ENCODE measurements around the gene MRTO4.
A peak's percentile ranks its signal among the peaks of the same experiment; 100 is the strongest.
"Not testable (repeated sequence)": the region's sequence is repeated elsewhere in the genome, so short reads cannot be mapped to it uniquely, and the experiment has no call there.

MRTO4 gene

DNA sequence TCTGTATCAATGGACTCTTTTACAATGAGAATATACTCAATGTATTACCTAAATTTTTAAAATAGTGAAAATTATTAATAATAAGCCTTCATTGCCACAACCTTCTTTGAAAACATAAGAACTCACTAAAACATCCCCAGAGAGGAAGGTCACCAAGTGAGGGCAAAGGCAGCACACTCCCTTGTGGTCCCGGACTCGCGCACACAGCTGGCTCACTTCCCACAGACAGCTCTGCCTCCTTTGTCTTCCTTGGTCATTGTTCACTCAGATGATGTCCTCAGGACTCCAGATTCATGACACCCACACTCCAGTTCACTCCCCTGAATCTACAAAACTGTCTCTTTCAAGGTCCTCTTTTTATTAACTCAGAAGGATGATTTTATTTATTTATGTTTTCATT lies 22.4 kb upstream of the MRTO4 start:
- DNase-seq = no peak

DNA sequence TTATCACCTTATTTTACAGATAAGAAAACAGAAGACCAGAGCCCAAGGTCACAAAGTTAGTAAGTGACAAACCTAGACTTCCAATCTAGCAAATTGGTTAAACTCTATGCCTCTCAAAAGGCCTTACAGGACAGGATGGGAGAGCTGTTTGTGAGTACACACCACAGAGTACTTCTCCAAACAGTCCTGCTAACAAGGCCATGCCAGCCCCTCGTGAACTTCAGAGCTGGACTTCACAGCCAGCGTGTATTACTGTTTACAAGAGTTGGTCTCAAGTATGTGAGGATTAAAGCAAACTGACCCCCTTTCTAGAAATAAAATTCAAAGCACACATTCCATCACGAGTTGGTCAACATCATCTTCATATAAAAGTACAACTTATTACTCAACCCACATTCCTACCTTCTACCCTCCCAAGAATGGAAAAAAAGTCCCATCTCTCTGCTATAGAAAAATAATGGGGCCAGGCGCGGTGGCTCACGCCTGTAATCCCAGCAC lies 21.7 kb upstream of the MRTO4 start:
- DNase-seq = no peak

DNA sequence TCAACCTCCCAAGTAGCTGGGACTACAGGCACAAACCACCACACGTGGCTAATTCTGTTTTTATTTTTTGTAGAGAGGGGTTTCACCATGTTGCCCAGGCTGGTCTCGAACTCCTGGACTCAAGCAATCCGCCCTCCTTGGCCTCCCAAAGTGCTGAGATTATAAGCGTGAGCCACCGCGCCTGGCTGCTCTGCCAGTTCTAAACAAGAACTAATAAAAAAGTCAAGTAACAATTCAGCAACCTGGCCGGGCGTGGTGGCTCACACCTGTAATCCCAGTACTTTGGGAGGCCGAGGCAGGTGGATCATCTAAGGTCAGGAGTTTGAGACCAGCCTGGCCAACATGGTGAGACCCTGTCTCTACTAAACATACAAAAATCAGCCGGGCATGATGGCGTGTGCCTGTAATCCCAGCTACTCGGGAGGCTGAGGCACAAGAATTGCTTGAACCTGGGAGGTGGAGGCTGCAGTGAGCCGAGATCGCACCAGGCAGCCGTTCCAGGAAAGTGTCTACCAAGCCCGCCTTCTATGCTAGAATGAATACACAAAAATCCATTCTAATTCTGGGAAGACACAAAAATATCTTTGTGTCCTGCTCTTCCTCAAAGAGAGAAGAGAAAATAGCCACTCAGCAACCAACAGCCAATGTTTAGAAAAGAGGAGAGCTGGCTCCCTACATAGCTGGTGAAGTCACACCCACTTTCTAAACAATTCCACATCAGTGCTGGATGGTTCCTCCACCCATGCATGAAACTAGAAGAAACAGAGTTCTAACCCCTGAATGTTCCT lies 19.7 kb upstream of the MRTO4 start:
- DNase-seq = not testable (repeated sequence)

DNA sequence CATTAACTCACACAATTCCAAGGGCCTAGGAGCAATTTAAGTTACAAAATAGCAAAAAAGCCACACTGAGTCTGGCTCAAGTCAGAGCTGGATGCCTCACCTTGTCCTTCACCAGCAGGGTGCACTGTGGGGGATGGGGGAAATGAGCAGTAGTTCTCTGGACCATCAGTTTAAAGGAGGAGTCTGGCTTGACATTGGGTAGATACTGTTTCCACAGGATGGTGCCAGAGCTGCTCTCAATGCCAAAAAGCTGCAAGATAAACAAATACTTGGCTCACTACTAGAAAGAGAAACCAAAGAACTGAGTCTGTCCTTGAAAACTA lies 19.1 kb upstream of the MRTO4 start:
- DNase-seq = no peak

DNA sequence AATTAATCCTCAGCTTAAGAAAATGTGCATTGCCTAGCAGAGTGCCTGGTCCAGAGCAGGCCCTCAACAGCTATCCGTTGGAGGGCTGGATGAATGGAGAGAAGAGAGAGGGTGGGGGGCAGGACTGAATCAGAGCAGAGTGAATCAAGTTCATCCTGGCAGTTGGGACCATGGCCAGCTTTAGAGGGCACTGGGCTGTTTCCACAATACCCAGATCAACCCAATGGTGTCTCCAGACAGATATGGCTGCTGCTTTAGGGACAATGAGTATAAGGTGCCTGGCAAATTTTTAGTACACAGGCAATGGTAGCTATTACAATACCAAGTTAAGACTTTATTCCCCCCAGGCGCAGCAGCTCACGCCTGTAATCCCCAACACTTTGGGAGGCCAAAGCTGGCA lies 17.4 kb upstream of the MRTO4 start:
- DNase-seq = no peak

DNA sequence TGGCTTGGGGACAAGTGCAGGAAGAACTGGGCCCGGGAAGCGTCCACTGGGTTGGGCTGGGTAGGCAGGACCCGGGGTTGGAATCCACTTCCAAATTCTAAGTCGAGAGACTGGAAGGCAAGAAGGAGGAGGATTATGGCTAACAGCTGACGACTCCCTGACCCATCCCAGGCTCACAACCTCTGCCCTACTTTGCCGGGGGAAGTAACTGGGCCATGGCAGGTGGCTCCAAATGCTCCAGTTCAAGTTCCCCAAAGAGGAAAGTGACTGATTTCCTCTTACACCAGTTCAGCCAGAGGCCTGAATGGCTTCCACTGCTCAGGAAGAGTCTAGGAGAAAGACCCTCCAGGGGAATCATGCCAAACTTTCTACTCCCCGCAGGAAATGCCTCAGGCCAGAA lies 11.7 kb upstream of the MRTO4 start:
- DNase-seq = no peak

DNA sequence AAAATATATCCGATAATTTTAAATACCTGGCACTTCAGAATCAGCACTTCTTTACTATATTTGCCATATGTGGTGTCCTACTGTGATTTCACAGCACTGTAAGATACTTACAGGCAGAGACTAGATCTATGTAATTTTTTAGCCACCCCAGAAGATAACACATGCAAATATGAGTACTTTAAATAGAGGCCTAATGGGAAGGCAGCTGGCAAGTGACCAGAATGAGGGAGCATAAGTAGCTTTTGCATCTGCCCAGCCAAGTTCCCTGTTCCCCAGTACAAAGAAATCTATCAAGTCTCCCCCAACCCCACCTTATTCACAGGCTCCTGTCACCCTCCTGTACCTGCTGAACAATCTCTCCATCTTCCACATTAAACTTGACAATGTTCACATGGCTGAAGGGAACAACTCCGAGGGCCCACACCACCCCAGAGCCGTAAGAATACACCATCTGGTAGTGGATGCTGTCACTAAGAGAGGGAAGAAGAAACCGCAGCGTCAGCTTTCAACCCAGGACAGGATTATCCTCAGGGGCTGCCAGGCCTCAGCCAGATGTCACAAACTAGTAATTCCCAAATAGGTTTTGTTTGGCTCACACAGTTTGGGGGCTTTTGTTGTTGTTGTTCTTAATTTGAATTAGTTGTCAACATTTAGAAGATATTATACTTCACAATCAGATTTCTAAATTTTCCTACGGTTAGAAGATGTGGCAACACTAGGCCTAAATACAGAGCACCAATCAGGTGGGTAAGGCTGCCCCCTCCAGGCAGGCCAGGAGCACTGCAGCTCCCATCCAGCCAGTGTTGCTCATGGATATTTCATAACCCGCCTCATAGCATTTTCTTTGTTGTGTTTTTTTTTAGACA lies 10.7 kb upstream of the MRTO4 start:
- DNase-seq = peak; percentile 46

DNA sequence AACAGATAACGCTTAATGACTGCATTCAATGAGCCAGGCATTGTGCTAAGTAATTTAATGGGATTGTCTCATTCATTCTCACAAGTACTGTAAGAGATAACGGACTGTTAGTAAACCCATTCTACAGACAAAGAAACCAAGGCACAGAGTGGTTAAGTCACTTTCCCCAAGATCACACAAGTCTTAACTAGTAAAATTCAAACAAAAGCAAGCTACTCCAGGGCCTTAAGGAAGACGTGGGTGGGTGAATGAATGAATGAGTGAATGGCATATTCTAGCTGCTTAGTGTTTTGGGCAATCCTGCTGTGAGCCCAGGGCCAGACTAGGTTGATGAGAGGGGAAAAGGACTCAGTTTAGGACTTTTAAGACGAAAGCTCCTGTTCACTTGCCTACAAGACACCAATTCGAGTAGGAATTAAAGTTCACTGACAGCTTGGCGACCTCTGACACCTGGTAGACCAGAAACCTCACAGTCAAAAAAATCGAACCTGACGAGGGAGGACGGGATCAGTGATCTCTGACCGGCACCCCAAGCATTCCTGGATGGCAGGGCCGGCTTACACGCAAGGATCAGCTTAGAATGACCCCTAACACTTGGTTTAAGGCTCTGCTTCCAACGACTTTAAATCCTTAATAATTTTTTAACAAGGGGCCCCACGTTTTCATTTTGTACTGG lies 838 bp upstream of the MRTO4 start:
- DNase-seq = no peak

DNA sequence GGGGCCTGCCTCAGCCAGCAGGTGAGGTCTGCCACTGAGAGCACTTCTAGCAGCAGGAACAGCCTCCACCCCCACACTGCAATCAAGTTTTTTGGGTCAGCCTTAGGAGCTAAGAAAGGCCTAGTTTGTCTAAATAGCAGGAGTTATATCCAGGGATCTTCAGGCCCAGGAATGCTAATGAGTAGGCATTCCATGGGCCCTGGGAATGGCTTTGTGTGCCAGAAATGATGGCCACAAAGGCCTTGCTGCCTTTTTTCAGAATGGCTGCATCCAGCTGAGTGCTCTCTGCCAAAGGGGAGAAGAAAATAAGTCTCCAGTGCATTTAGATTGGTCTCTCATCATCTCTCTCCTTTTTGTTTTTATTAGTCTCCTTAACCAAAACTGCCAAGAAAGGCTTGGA lies 2.8 kb downstream of the MRTO4 start:
- DNase-seq = no peak

DNA sequence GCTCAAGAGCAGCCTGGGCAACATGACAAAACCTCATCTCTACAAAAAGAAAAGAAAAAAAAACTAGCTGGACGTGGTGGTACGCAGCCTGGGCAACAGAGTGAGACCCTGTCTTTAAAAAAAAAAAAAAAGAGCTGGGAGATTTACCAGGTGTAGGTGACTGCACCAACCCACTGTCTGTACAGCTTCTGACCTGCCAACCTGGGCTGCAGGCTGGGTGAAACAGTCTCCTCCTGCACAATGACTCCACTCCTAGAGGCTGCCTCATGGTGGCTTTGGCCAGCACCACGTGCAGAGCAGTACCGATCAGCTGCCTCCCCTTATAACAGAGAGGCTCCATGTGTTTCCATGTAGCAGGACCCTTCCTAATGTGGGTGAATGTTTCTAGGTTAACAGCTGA lies 3.7 kb downstream of the MRTO4 start:
- no peak for DNase-seq

DNA sequence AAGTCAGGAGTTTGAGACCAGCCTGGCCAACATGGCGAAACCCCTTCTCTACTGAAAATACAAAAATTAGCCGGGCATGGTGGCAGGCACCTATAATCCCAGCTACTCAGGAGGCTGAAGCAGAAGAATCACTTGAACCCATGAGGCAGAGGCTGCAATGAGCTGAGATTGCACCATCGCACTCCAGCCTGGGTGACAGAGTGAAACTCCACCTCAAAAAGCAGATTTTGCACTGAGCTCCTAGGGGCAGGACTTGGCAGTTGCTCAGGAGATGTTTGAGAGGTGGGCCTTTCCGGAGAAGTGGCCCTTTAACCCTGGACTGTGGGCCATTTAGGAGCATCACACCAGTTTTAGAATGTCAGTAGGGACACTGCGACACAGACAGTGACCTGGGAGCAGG lies 4.7 kb downstream of the MRTO4 start:
- not testable (repeated sequence) for DNase-seq

DNA sequence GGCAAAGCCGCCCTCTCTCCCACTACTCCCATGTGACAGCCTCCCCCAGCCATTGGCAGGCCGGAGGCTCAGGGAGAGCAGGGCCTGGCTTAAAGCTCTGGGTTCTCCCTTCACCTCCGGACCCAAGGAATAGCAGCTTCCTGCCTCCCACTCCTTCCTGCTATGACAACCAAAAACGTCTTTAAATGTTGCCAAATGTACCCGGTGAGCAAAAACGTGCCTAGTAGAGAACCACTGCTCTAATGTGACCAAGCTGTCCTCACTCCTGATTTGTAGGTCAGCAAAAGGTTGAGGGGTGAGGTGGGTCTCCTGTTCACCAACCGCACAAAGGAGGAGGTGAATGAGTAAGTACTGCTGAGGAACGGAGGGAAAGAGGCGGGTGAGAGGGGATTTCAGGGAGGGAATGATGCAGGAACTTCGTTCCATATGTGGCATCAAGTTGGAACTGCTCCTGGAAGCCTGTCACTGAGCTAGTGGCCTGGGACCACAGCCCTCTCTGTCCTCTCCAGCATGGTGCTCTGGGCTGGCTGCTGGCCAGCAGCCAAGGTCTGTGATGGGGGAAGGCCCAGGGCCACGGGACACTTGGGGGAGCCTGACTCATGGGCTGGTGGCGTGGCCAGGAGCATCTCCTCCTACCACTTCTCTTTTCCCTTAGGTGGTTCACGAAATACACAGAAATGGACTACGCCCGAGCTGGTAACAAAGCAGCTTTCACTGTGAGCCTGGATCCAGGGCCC lies 5.7 kb downstream of the MRTO4 start:
- no peak for DNase-seq

DNA sequence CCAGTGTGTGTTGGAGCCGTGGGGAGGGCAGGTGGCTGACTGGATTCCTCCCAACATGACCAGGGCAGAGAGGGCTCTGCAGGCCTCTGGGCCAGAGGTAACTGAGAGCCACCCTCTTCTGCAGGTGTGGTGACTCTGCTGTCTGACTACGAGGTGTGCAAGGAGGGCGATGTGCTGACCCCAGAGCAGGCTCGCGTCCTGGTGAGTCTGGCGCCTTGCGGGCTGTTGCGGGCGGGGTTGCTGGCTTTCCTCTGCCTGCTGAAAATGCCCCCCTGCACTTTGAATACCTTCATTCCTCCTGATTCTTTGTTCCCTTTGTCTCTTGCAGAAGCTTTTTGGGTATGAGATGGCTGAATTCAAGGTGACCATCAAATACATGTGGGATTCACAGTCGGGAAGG lies 6.7 kb downstream of the MRTO4 start:
- DNase-seq = no peak

DNA sequence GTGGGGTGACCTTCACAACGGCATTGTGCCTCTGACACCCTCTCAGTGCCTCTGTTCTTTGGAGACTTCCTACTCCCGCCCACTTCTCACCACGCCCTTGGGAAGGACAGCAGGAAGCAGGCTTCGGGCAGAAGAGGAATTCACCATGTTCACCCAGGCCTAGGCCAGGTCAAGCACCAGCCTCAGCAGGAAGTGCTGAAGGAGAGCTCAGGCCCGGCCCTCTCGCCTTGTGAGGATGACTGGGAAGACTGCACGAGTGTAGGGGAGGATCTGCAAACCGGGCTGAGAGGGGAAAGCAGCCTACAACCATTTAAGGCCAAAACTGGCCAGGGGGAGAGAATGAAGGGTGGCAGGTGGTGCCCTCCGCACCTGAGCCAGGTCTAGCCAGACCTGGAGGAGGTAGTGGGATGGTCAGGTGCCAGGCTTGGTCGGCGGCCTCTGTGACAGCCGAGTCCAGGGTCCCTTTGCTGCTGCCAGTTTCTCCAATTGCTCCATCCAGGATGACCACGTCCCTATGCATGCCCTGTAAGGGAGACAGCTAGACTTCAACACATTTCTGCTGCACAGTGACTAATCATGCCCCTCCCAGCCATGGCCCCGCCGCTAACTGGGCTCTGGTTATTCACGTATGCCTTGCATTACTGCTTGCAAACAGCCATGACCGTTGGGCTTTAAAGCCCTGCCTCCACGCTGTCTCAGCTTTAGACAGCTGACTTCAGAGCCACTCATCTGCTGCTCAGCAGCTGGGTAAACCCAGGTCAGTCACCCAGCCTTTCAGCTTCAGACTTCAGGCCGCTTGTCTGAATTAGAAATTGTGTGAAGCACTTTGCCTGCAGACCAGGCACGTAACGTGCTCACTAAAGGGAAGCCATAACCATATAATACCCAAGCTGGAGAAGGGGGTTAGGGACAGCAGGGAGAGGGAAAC lies 8.9 kb downstream of the MRTO4 start:
- DNase-seq = peak; percentile 85

DNA sequence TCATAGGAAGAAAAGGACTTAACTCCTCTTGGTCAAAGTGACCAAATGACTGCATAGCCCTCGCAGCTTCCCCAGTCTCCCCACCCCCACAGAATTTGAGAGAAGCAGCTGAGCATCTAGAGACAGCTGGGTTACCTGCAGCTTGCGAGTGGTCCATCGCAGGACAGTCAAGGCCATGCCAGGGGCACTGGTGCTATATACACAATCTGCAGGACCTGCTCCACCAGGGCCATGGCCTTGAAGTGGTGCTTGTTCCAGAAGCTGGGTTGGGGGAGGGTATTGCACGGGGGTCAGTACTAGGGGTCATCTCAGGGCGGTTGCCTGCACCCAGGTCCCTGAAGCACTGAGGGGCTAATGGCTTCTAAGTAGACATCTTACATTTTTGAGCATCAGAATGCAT lies 10.4 kb downstream of the MRTO4 start:
- DNase-seq = no peak

DNA sequence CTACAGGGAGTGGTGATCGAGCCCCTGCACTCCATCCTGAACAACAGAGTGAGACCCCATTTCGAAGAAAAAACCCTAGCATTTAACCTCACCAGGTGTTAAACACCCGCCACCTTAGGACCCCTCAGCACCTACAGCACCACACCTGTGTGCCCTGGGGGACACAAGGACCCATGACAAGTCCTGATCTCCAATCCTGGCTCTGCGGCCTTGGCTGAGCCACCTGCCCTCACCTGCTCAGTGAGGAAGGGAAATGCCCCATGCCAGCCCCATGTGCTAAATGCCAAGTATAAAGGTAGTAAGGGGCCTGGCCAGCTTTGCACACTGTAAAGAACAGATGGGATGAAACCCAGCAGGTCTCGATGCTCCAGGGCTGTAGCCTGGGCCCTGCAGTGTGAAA lies 11.1 kb downstream of the MRTO4 start:
- DNase-seq = no peak

DNA sequence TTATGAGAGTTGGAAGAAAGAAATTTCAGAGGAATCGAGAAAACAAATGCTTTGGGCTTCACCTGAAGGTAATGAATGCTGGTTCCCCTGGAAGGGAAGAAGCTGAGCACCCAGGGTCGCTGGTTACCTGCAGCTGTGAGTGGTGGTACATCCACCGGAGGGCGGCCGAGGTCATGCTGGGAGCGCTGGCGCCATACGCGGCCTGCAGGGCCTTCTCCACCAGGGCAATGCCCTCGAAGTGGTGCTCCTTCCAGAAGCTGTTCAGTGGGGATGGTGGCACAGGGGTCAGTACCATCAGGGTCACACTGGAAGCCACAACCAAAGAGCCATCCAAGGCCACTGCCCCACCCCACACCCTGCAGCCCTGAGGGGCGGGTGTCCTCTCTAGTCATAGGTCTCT lies 16.8 kb downstream of the MRTO4 start:
- no peak for DNase-seq

DNA sequence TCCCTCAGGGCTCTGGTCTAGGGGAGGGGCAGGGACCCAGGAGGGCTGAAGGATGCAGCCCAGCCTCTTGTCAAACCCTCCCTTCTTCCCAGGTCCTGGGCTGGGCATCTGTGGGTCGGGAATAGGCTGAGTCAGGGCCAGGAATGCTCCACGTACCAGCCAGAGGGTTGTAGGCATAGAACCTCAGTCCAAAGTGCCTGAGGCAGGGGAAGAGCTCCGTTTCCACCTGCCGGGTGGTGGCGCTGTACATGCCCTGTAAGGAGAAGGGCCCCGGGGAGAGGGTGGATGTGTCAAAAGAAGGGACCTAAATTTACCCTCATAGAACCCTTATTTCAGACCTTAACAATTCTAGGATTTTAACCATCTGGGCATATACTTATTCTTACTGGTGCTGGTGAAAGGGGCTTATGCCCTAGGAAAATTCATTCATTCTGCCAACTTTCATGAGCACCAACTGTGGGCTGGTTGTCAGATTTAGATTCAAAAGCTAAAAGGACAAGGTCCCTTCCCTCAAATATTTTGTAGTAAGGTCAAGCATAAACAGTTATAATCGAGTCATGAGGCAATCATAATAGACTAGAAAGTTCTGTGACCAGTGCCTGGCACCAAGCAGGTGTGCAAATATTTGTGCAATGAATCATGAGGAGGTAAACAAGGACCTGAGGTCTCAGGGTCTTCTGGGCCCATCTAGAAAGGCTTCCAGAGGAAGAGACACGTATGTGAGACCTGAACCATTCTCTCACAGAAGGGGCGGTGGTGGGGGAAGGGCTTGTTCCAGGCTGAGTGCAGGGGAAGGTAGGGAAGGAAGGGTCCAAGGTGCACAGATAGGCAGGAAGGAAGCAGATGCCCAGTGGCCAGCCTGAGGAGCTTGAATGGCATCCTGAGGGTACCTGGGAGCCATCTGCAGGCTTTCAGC lies 18.1 kb downstream of the MRTO4 start:
- DNase-seq = not testable (repeated sequence)

DNA sequence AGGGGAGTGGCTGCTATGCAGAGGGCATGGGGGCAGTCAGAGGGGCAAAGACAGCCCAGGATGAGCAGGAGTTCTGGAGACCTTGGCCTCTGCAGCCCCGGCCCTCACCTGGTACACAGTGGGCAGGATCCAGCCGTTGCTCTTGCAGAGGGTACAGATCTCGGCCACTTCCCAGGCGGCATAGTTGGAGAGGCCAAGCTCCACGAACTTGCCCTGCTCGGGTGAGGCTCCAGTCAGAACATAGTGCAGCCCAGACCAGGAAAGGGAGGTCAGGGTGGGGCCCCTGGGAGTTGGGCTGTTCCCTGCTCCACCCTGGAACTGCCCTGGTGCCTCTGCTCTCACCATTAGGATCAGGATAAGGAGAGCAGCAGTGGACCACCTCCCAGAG lies 18.7 kb downstream of the MRTO4 start:
- DNase-seq = not testable (repeated sequence)

DNA sequence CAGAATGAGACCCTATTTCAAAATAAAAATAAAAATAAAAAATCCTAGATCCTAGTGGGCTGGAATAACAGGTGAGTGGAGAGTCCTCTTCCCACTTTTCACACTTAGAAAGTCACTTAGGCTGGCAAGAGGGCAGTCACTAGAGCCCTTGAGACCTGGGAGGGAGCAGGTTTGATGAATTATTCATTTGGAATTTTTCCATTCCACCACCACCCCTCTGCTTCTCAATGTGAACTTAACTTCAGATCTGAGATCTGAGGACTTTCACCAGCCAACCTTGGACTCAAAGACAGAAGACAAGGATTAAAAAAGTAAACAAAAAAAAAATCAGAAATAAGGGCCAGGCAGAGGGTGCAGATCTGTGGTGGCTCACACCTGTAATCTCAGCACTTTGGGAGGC lies 20.5 kb downstream of the MRTO4 start:
- DNase-seq = no peak

Data from fibroblast of upper back skin (primary cell).